NCI-H2196 treated with DMSO at 0.1 percent for 48 hours (cell line): ENCODE data around the gene CARD14.

Experiments used
- DNase-seq: peaks from one replicate; lab custom pipeline; 2025; ENCODE audit not compliant: unreplicated experiment; lab: John Stamatoyannopoulos, UW

The CARD14 gene

DNA sequence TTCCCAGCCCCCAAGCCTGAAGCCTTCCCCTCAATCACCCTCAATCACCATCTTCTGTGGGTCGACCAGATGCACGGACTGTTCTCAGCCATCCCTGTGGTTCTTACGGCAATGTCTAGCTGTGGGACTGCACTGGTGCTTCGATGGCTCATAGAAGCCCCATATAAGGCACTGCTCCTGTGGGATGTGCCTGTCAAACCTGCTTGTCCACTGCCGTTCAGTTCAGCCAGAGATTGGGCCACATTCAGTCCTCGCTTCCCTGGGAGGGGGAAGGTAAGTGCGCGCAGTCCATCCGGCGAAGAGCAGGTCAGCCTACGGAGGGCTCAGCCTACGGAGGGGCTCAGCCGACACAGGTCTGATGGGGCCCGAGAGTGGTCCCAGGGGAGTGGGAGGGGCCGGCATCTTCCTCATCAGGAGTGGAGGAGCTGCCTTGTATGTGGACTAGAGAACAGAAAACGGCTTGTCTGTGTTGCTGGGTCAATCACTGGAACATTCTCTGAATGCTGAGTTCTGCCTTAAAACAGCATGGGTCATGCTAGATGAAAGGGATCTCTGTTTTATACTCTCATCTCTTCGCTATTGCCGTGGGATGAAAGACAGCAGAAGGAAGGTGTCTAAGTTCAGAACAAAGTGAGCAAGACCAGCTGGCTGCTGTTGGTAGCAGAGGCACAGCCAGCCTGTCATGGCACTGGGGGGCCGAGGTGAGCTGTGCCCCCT lies at the start of gene CARD14:
TSS of gene CARD14 (plus strand) at position 247 of the 717 bp plus-strand sequence. CDS start 11,409 bp downstream, outside the sequence.
- no peak for DNase-seq

DNA sequence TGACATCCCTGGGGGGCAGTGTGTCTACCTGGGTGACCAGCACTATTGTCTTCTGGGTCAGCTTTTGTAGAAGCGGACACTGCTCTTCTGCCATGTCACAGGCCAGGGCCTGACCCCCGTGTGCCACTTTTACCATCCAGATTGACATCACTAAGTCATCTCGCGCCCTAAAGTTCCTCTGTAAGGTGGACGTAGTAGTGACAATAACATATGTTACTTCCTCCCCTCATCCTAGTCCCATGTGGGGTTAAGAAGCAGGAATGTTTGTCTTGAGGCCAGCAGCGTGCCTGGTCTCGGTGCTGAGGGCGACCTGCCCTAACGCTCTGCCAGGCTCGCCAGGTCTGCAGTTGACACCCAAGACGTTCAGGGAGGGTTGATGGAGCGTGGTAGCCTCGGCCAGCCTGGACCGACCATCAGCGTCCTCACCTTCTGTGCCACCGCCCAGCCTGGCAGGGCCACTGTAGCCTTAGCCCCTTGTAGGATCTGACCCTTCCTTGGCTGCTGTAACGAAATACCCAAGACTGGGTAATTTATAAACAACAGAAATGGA lies 47.7 kb upstream of the CARD14 start:
- DNase-seq, result no peak

- DNase-seq, result no peak
Observed at GRCh38 chr17:80122926-80123505, 46.8 kb upstream of the CARD14 start.

DNA sequence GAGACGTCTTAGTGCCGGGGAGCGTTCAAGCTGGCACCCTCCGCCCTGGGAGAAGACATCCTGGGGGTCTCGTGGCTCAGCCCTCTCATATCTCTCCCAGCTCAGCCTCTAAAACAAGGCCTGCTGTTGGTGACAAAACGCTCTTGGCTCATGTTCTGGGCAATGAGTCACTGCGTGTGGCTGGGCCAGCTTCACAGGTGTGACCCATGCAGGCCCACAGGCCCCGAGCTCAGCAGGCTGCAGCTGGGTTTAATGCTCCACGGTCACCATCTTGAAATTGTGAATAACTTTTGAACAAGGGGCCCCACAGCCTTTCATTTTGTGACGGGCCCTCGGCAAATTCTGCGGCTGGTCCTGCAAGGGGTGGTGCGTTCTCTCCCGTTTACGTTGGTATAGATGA lies 46.0 kb upstream of the CARD14 start:
- DNase-seq, result no peak

DNA sequence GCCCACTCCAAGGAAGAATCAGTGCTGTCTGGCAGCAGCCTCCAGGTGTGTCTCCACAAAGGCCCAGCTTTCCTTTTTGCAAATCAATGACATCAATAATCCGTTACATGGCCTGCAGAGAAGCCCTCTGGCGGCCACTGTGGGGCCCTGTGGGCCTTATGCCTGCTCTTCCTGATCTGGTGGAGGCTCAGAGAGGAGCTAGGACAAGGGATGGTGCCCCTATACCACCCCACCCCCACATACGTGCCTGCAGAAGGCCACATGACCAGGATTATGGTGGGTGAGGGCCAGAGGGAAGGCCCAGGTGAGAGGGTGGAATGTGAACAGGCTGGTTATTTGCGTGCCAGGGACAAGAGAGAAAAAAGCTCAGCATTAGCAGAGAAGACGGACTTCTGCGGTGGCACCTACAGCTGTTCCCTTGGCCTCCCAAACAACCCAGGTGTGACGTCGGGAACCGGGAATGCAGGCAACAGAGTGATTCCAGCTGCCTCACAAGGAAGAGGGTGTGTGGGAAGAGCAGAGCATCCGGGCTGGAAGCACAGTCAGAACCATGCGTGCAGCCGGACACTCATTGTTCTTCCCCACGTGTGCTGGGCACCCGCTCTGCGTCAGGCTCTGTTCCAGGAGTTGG lies 45.4 kb upstream of the CARD14 start:
- no peak for DNase-seq

DNA sequence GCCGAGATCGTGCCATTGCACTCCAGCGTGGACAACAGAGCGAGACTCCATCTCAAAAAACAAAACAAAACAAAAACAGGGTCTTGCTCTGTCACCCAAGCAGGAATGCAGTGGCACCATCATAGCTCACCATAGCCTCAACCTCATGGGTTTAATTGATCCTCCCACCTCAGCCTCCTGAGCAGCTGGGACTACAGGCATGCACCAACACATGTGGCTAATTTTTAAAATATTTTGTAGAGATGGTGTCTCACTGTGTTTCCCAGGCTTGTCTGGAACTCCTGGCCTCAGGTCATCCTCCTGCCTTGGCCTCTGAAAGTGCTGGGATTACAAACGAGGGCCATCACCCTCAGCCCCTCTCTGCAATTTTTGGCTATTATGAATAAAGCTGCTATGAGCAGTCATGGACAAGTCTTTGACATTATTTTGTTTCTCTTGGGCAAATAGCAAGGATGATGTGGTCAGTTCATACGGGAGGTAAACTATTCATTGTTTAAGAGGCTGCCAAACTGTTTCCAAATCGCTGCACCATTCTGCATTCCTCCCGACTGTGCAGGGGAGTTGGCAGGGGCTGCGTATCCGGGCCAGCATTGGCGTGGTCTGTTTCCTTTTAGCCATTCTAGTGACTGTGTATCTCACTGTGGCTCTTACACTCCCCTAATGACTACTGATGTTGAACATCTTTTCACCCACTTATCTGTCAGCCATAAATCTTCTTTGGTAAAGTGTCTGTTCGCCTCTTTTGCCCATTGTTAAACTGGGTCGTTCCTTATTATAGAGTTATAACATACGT lies 44.0 kb upstream of the CARD14 start:
- DNase-seq, result no peak

DNA sequence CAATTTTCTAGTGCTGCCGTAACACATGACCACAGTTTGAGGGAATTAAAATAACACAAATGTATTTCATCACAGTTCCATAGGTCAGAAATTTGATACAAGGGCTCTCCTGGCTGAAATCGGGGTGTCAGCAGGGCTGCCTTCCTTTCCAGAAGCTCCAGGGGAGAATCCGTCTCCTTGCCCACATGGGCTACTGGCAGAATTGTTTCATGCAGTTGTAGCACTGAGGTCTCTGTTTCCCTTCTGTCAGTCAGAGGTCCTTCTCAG lies 43.4 kb upstream of the CARD14 start:
- no peak for DNase-seq

DNA sequence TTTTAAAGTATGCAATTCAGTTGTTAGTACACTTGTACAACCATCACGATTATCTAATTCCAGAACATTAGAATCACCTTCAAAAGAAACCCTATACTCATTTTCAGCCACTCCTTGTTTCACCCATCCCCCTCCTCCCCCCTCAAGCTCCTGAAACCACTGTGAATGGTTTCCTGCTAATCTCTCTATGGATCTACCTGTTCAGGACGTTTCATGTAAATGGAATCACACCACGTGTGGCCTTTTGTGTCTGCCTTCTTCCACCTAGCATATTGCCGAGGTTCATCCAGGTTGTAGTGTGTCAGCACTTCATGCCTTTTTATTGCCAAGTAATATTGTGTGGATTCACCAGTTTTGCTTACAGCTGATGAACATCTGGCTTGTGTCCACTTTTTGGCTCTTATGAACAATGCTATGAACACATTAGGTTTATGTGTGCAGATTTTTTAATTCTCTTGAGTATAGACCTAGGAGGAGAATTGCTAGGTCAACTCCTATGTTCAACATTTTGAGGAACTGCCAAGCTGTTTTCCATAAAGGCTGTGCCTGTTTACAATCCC lies 40.7 kb upstream of the CARD14 start:
- no peak for DNase-seq

DNA sequence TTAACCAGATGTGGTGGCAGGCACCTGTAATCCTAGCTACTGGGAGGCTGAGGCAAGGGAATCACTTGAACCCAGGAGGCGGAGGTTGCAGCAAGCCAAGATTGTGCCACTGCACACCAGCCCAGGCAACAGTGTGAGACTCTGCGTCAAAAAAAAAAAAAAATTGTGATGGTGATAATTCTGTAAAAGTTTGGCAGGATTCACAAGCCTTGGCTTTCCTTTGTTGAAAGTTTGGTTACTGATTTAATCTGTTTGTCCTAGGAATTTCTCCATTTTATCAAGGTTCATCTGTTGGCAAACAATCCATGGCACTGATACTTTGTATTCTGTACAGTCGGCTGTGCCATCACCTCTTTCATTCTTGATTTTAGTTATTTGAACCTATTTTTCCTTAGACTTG lies 38.8 kb upstream of the CARD14 start:
- DNase-seq, result no peak

DNA sequence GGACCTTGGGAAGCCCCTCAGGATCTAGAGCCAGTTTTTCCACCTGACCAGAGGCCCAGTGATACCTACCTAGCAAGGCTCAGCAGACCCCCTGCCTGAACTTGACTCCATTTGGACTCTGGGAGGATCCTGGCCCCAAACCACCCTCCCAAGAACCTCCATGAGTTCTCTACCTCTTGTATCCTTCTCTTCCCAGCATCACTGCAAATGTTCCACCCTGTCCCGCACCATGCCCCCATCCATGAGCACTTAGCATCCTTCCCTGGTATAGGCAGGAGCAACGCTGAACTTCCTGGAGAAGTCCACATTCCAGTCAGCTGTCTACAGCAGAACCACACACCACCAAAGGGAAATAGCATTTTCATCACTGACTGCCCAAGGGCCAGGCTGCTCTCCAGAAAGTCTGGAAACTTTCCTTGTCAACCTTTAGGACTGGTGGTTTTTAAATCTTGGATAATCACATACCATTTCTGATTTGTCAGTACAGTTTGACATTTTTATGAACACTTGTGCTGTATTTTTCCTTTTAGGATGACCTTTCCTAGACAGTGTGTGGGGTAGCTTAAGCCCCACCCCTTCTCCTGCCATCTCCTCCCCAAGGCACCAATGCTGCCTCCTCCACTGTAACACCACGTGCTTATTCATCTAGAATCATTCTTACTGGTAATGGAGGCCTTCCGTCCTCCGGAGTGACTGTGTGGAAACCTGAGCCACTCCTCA lies 36.8 kb upstream of the CARD14 start:
- DNase-seq, result no peak

GRCh38 chr17:80133626-80133970 lies 36.2 kb upstream of the CARD14 start:
- no peak for DNase-seq

- no peak for DNase-seq
Observed at GRCh38 chr17:80137131-80137530, 32.7 kb upstream of the CARD14 start.

GRCh38 chr17:80138856-80139426 lies 30.9 kb upstream of the CARD14 start:
- no peak for DNase-seq

DNA sequence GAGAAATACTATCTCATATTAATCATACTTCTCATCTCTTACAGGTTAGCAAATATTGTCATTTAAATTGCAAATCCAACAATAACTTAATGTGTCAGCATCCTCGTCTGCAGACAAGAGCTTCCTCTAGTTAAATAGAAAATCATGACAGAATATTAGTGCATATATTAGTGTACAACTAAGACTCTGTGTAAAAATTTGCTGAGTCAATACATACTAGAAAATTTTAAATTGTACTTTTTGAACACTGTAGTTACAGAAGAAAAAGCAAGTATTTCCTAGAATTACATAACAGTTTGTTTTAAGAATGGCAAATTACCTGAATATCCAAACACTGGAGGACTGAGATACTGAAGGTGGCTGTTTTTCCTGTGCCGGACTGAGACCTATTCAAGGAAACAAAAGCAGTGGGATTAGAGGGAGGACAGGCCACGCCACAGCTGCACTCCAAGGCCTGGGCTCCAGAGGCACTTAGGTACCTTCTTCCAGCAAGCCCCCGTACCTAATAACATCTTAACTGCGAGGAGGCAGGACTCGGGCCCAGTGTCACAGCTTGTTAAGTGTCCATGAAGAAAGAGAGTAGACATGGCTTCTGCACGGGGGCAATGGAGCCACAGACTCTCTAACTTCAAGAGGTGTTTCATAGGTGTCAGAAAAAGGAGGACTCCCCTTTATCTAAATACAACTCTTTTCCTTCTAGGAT lies 28.2 kb upstream of the CARD14 start:
- no peak for DNase-seq

DNA sequence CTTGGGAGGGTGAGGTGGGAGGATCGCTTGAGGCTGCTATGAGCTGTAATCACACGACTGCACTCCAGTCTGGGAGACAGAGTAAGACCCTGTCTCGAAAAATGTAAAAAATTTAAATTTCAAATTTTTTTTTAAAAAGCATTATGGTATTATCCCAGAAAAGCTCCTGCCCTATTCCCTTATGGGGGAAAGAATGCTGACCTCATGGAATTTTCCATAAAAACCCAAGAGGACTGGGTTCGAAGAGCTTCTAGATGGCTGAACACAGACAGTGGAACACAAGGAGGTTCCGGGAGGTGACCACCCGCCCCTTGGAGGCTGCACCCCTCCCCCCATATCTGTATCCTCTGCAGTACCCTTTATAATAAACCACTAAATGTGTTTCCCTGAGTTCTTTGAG lies 26.9 kb upstream of the CARD14 start:
- DNase-seq, result no peak

GRCh38 chr17:80145076-80146075 lies 24.5 kb upstream of the CARD14 start:
- no peak for DNase-seq

DNA sequence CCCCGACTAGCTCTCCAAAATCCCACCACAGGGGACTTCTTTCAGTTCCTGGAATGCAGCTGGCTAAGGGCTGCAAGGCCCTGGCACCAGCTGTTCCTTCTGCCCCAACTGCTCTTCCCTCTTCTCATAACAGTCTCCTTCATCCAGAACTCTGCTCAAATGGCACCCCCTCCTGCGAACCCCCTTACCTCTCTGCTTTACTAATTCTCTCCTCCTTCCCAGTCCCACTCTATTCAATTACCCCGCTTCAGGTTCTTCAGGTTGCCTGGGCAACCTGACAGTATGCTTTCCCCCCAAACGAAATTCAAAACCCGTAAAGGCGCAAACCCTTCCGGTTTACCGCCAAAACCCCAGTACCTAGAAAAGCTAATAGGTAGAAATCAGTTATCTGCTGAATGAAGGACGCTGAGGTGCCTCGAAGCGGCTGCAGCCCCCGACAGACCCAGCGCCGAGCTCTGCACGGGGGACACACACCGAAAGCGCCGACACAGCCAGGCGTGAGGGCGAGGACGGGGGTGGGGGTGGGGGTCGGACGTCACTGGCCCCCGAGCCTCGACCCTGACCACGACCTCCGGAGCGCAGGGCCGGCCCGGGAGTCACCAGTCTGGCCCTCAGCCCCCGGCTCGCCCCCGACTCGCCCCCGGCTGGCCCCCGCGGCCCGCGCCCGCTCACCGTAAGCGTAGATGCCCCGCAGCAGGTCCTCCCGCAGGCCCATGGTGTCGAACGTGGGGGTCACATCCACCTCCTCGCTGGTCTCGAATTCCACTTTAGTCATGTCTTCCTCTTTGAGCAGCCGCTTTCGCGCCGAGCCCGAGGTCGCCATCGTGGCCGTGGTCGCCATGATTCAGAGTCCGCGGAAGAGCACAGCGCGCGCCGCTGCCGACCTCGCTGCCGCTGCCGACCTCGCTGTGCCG lies 23.5 kb upstream of the CARD14 start:
- DNase-seq, result no peak
